K562 (cell line): Measurements from ENCODE around the gene CDCA7. TPM values are rescaled to one million over a fixed set of nuclear protein-coding genes. Genes with fewer than 3 reads are reported as not detected.

Experiments used
- ARID2 ChIP-seq: fragments of 450-650 bp; IDR thresholded peaks from 2 replicates; pipeline ENCODE4 v1.6.1; 2017; ENCODE audit warnings: antibody characterized with exemption, mild to moderate bottlenecking
- C11orf30 ChIP-seq: fragments of 450-650 bp; IDR thresholded peaks from 2 replicates; pipeline ENCODE4 v1.6.1; 2016; ENCODE audit warnings: low read depth, mild to moderate bottlenecking
- CC2D1A ChIP-seq: fragments of 450-650 bp; IDR thresholded peaks from 2 replicates; pipeline ENCODE4 v1.6.1; 2017; ENCODE audit warnings: mild to moderate bottlenecking
- COPS2 ChIP-seq: fragments of 450-650 bp; conservative IDR thresholded peaks from 2 replicates; pipeline ENCODE4 v1.6.1; 2016; ENCODE audit warnings: mild to moderate bottlenecking, moderate library complexity
- GABPA ChIP-seq: fragments of 200-800 bp; sonication (Bioruptor generic); conservative IDR thresholded peaks from 2 replicates; pipeline ENCODE4 v1.6.1; 2016; ENCODE audit warnings: low read depth, missing genetic modification characterization, missing compliant biosample characterization
- HBP1 ChIP-seq: fragments of 450-650 bp; formaldehyde crosslinking; IDR thresholded peaks from 2 replicates; pipeline ENCODE4 v1.4.0; 2022; ENCODE audit warnings: missing genetic modification characterization
- NCOR1 ChIP-seq: fragments of 450-650 bp; IDR thresholded peaks from 2 replicates; pipeline ENCODE4 v1.6.1; 2016; ENCODE audit warnings: mild to moderate bottlenecking, moderate library complexity
- NFIC ChIP-seq: fragments of 450-650 bp; IDR thresholded peaks from 2 replicates; pipeline ENCODE4 v1.6.1; 2017; ENCODE audit warnings: mild to moderate bottlenecking, inconsistent platforms
- RB1 ChIP-seq: fragments of 450-650 bp; IDR thresholded peaks from 2 replicates; pipeline ENCODE4 v1.6.1; 2017; ENCODE audit warnings: low read depth, mild to moderate bottlenecking
- ZBTB33 ChIP-seq: sonication (generic); formaldehyde crosslinking; IDR thresholded peaks from 2 replicates; pipeline ENCODE4 v1.8.1; 2023; ENCODE audit warnings: mild to moderate bottlenecking, missing genetic modification reagents
- ZNF830 ChIP-seq: fragments of 250-450 bp; sonication (Bioruptor Pico); IDR thresholded peaks from 2 replicates; pipeline ENCODE4 v1.5.0; 2021; ENCODE audit warnings: mild to moderate bottlenecking
- polyA plus RNA-seq, 8 experiments: library from polyadenylated mRNA; depleted of rRNA in 4 of 8; stranded (reverse) in 5 of 8; unstranded in 3 of 8; fragments of >200 nt; fragmentation: Nextera tagmentation in 2 of 8; fragmentation: Illumina TruSeq in 1 of 8; extraction: Ambion mirVana in 2 of 8; extraction: Trizol in 1 of 8; gene quantifications; 2 replicates each; pipeline versions ENCODE4 v1.2.1 to v1.2.3, GENCODE V29; 2011 to 2014; ENCODE audit warnings: inconsistent platforms in 1 of 8, missing spikeins in 1 of 8
- total RNA-seq, 7 experiments: library from RNA; depleted of rRNA in 6 of 7; stranded (reverse); fragments of >200 nt in 6 of 7; fragmentation: Illumina TruSeq in 2 of 7; extraction: Trizol in 2 of 7; gene quantifications; 2 replicates each; pipeline versions ENCODE4 v1.2.1 to v1.2.3, GENCODE V29; 2011 to 2021; ENCODE audit warnings: low replicate concordance in 1 of 7
- TF ChIP-seq, protein P1 (sequence below): fragments of 200-800 bp; sonication (Bioruptor generic); IDR thresholded peaks from 2 replicates; pipeline ENCODE4 v1.6.1; 2016; ENCODE audit warnings: missing genetic modification characterization, missing compliant biosample characterization
- TF ChIP-seq, protein P2 (sequence below): fragments of 450-650 bp; IDR thresholded peaks from 2 replicates; pipeline ENCODE4 v1.6.1; 2016; ENCODE audit warnings: mild to moderate bottlenecking

The CDCA7 gene
- total and polyA plus RNA-seq, 9 of the 15 experiments (the other 6 are each of a cell fraction or from before 2014, with no cell fraction given) = 28.5 to 122 (median 51.0) TPM

DNA sequence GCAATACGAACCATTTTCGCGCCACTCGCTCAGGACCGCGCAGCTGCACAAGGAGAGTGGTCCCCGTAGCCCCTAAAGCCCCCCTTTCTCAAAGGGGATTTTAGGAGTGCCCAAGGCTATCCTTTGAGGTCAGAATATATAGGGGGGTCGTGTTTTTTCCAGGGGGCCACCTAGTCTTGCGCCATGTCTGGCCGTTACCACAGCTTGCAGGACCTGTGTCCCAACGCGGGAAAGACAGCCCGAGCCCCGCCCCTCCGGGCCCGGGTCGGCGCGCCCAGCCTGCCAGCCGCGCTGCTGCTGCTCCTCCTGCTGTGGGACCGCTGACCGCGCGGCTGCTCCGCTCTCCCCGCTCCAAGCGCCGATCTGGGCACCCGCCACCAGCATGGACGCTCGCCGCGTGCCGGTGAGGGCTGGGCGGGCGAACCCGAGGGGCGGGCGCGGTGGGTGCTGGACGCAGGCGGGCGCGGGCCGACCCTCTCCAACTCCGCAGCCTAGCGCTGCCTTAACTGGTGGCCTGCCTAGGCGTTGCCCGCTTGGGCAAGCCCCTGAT is at the start of gene CDCA7 (continued):
- TF ChIP-seq, protein P1, sequence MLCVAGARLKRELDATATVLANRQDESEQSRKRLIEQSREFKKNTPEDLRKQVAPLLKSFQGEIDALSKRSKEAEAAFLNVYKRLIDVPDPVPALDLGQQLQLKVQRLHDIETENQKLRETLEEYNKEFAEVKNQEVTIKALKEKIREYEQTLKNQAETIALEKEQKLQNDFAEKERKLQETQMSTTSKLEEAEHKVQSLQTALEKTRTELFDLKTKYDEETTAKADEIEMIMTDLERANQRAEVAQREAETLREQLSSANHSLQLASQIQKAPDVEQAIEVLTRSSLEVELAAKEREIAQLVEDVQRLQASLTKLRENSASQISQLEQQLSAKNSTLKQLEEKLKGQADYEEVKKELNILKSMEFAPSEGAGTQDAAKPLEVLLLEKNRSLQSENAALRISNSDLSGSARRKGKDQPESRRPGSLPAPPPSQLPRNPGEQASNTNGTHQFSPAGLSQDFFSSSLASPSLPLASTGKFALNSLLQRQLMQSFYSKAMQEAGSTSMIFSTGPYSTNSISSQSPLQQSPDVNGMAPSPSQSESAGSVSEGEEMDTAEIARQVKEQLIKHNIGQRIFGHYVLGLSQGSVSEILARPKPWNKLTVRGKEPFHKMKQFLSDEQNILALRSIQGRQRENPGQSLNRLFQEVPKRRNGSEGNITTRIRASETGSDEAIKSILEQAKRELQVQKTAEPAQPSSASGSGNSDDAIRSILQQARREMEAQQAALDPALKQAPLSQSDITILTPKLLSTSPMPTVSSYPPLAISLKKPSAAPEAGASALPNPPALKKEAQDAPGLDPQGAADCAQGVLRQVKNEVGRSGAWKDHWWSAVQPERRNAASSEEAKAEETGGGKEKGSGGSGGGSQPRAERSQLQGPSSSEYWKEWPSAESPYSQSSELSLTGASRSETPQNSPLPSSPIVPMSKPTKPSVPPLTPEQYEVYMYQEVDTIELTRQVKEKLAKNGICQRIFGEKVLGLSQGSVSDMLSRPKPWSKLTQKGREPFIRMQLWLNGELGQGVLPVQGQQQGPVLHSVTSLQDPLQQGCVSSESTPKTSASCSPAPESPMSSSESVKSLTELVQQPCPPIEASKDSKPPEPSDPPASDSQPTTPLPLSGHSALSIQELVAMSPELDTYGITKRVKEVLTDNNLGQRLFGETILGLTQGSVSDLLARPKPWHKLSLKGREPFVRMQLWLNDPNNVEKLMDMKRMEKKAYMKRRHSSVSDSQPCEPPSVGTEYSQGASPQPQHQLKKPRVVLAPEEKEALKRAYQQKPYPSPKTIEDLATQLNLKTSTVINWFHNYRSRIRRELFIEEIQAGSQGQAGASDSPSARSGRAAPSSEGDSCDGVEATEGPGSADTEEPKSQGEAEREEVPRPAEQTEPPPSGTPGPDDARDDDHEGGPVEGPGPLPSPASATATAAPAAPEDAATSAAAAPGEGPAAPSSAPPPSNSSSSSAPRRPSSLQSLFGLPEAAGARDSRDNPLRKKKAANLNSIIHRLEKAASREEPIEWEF (CRISPR knock-in tag) = no peak
- TF ChIP-seq ZBTB33 = peak; percentile 86
- TF ChIP-seq GABPA = no peak
- TF ChIP-seq HBP1 (CRISPR knock-in tag) = no peak
- peak; percentile 46 for TF ChIP-seq NCOR1
- no peak for TF ChIP-seq ZNF830 (CRISPR knock-in tag)
- TF ChIP-seq, protein P2, sequence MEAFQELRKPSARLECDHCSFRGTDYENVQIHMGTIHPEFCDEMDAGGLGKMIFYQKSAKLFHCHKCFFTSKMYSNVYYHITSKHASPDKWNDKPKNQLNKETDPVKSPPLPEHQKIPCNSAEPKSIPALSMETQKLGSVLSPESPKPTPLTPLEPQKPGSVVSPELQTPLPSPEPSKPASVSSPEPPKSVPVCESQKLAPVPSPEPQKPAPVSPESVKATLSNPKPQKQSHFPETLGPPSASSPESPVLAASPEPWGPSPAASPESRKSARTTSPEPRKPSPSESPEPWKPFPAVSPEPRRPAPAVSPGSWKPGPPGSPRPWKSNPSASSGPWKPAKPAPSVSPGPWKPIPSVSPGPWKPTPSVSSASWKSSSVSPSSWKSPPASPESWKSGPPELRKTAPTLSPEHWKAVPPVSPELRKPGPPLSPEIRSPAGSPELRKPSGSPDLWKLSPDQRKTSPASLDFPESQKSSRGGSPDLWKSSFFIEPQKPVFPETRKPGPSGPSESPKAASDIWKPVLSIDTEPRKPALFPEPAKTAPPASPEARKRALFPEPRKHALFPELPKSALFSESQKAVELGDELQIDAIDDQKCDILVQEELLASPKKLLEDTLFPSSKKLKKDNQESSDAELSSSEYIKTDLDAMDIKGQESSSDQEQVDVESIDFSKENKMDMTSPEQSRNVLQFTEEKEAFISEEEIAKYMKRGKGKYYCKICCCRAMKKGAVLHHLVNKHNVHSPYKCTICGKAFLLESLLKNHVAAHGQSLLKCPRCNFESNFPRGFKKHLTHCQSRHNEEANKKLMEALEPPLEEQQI = no peak; the same call in 1 of the 2 replicates
- no peak; the same call in 1 of the 2 replicates for TF ChIP-seq CC2D1A
- peak; percentile 55; the same call in 1 of the 2 replicates for TF ChIP-seq C11orf30
- TF ChIP-seq NFIC = peak; percentile 100
- peak; percentile 100 for TF ChIP-seq RB1
- TF ChIP-seq ARID2 = no peak
- TF ChIP-seq COPS2 = no peak
